WI38 (cell line): ENCODE results near the gene TXNRD1.

Experiments
- H3K4me3 ChIP-seq: 2 replicates; pipeline ENCODE4 v1.5.1; 2011; ENCODE audit warnings: low read depth, mild to moderate bottlenecking, control low read depth, low read length
- CTCF ChIP-seq: IDR thresholded peaks from 2 replicates; pipeline ENCODE4 v1.5.1; 2012; ENCODE audit warnings: low read depth, mild to moderate bottlenecking, control low read depth, low read length

TXNRD1 gene

GRCh38 chr12:104296718-104297117 lies 81.1 kb downstream of the TXNRD1 start:
- no peak overlapping the region for H3K4me3 ChIP-seq
- no peak for TF ChIP-seq CTCF

GRCh38 chr12:104297477-104298113 lies 82.0 kb downstream of the TXNRD1 start:
- H3K4me3 ChIP-seq, result no peak overlapping the region
- TF ChIP-seq CTCF, result no peak

GRCh38 chr12:104299842-104300481 lies 84.4 kb downstream of the TXNRD1 start:
- no peak for TF ChIP-seq CTCF
- H3K4me3 ChIP-seq, result no peak overlapping the region

DNA sequence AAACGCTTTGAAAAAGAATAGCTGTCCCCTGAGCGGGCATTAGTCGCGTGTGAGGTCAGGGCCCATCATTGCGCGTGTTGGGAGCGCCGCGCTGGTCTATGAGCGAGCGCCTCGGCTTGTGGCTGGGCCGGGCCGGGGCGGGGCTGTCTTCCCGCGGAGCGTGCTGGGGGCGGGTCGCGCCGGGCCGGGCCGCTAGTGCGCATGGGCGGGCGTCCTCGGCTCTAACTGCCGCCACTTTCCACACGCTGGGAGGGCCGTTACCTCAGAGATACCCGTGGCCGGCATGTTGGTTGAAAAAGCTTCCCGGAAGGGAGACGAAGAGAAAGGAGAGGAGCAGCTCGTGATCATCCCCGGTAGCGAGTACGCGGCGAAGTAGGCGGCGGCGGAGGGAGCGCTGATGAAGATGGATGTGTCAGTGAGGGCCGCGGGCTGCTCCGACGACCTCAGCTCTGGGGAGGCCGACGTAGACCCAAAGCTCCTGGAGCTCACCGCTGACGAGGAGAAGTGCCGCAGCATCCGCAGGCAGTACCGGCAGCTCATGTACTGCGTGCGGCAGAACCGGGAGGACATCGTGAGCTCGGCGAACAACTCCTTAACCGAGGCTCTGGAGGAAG lies 88.1 kb downstream of the TXNRD1 start, which contains the start of gene EID3:
TSS of gene EID3 (plus strand) at position 202 of the 614 bp plus-strand sequence. CDS start at position 398, 196 bp downstream.
- peak within 1 kb of the TSS; percentile 52 for H3K4me3 ChIP-seq
- no peak for TF ChIP-seq CTCF

DNA sequence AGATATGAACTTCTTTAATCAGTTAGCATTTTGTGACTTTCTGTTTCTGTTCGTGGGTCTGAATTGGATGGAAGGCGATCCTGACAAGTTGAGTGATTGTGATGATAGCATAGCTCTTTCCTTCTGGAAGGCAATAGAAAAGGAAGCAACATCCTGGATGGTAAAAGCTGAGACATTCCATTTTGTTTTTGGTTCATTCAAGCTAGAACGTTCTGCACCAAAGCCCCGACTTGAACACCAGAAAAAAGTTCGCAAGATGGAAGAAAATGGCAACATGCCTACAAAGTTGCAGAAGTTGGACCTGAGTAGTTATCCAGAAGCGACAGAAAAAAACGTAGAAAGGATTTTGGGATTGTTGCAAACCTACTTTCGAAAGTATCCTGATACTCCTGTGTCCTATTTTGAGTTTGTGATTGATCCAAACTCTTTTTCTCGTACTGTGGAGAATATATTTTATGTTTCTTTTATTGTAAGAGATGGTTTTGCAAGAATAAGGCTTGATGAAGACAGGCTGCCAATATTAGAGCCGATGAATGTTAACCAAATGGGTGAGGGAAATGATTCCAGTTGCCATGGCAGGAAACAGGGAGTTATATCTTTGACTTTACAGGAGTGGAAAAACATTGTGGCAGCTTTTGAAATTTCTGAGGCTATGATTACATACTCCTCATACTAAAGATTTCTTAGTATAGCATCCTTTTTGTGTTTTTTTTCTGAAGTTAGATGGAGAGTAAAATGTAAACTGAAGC lies 88.9 kb downstream of the TXNRD1 start:
- no peak for TF ChIP-seq CTCF
- H3K4me3 ChIP-seq, result peak overlapping the region; percentile 52

DNA sequence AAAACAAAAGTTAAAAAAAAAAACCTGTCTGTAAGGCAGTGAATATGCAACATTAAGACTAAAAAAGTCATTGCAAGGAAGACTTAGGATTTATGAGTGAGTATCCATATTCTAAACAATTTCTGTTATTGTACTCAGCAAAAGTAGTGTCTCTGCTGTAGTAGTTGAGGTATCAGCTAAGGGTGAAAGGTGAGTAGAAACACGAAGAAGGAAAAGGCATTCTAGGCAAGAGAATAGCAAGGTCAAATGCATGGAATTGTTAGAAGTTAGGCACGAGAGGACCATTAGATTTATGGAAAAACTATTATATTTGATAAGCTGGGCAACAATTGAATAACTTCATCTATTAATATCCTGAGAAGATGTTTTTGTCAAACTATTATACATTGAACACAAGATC lies 89.8 kb downstream of the TXNRD1 start:
- 0 out of 2 replicates have a peak overlapping the region, but pooled peaks have one; percentile 6 for H3K4me3 ChIP-seq
- TF ChIP-seq CTCF, result no peak
